Suprapubic skin (tissue), 4 donors: ENCODE data around the gene CAPZB. TPM values are rescaled to one million over a fixed set of nuclear protein-coding genes. Genes with fewer than 3 reads are reported as not detected.

Experiments used
- DNase-seq, 2 donors: peaks; one replicate each; pipeline ENCODE4 v3.0.0-alpha.2; 2019; ENCODE audit warnings: low spot score in 2 of 2
- H3K27ac ChIP-seq: fragments of 200-600 bp; sonication (generic); one replicate; pipeline ENCODE4 v1.5.1; 2019
- H3K27me3 ChIP-seq: fragments of 200-600 bp; sonication (generic); one replicate; pipeline ENCODE4 v1.5.1; 2019
- H3K36me3 ChIP-seq: fragments of 200-600 bp; sonication (generic); one replicate; pipeline ENCODE4 v1.5.1; 2019
- H3K4me1 ChIP-seq: fragments of 200-600 bp; sonication (generic); one replicate; pipeline ENCODE4 v1.5.1; 2019
- H3K4me3 ChIP-seq: fragments of 200-600 bp; sonication (generic); one replicate; pipeline ENCODE4 v1.5.1; 2019; ENCODE audit warnings: mild to moderate bottlenecking
- H3K9me3 ChIP-seq: fragments of 200-600 bp; sonication (generic); one replicate; pipeline ENCODE4 v1.5.1; 2019
- CTCF ChIP-seq, 2 donors: fragments of 200-600 bp in 1 of 2; fragments of 450-650 bp in 1 of 2; sonication (generic) in 1 of 2; IDR thresholded peaks; one replicate each; pipeline ENCODE4 v1.5.1; 2016 to 2019; ENCODE audit warnings: antibody characterized with exemption in 2 of 2, mild to moderate bottlenecking in 1 of 2, moderate library complexity in 1 of 2
- EP300 ChIP-seq: sonication (generic); formaldehyde crosslinking; IDR thresholded peaks from one replicate; pipeline ENCODE4 v1.6.1; 2017; ENCODE audit warnings: antibody characterized with exemption
- POLR2A ChIP-seq, 2 donors: fragments of 450-650 bp; IDR thresholded peaks; one replicate each; pipeline ENCODE4 v1.6.1; 2017; ENCODE audit warnings: antibody characterized with exemption in 2 of 2, mild to moderate bottlenecking in 2 of 2, moderate library complexity in 2 of 2
- POLR2AphosphoS5 ChIP-seq, 3 donors: sonication (generic); formaldehyde crosslinking; IDR thresholded peaks; one replicate each; pipeline ENCODE4 v1.6.1; 2017; ENCODE audit warnings: antibody characterized with exemption in 3 of 3
- WGBS: methylation state at CpG from one replicate; pipeline ENCODE4 v1.1.5; 2018; 5-methylcytosine and 5-hydroxymethylcytosine counted together
- total RNA-seq, 4 donors: library from RNA; depleted of rRNA; stranded (reverse); fragments of >200 nt; gene quantifications; one replicate each; pipeline ENCODE4 v1.1.0, GENCODE V29; 2016

CAPZB gene
- total RNA-seq, 4 donors from 2014 or later = 101 to 130 (median 126) TPM

GRCh38 chr1:19374926-19375325 lies 110.4 kb downstream of the CAPZB start:
- H3K9me3 ChIP-seq = no peaks in the 10 kb centered on the region
- WGBS = 60% methylated on average over 8 of the region's 8 CpGs
- no peak for DNase-seq
- peaks cover 43% of the 10 kb centered on the region for H3K4me1 ChIP-seq
- peaks cover 70% of the 10 kb centered on the region for H3K36me3 ChIP-seq
- TF ChIP-seq POLR2AphosphoS5 (IDR thresholded peaks at IDR 0.05) (no peak), POLR2A (IDR thresholded peaks at IDR 0.05) (no peak), EP300 (no peak)
- no peak overlapping the region for H3K4me3 ChIP-seq
- H3K27me3 ChIP-seq = no peaks in the 10 kb centered on the region
- H3K27ac ChIP-seq = peak overlapping the region; percentile 75

- TF ChIP-seq CTCF (IDR thresholded peaks at IDR 0.05) (no peak), POLR2A (IDR thresholded peaks at IDR 0.05) (no peak), POLR2AphosphoS5 (IDR thresholded peaks at IDR 0.05) (no peak), EP300 (no peak)
- H3K4me3 ChIP-seq = no peak overlapping the region
- 83% methylated on average over 10 of the region's 14 CpGs for WGBS
- H3K36me3 ChIP-seq = peaks cover 64% of the 10 kb centered on the region
- DNase-seq = no peak
- peak overlapping the region; percentile 75 for H3K27ac ChIP-seq
- H3K27me3 ChIP-seq = no peaks in the 10 kb centered on the region
- peaks cover 50% of the 10 kb centered on the region for H3K4me1 ChIP-seq
- no peaks in the 10 kb centered on the region for H3K9me3 ChIP-seq
Observed at GRCh38 chr1:19374083-19374801, 111.1 kb downstream of the CAPZB start.

- Histone ChIP-seq H3K27me3 (no peaks in the 10 kb centered on the region), H3K36me3 (peaks cover 58% of the 10 kb centered on the region), H3K4me1 (peaks cover 58% of the 10 kb centered on the region), H3K9me3 (no peaks in the 10 kb centered on the region), H3K4me3 (no peak overlapping the region), H3K27ac (peak overlapping the region; percentile 75)
- 73% methylated on average over 15 of the region's 15 CpGs for WGBS
- TF ChIP-seq EP300 (no peak), POLR2A (IDR thresholded peaks at IDR 0.05) (no peak), POLR2AphosphoS5 (IDR thresholded peaks at IDR 0.05) (no peak), CTCF (IDR thresholded peaks at IDR 0.05) (no peak)
- DNase-seq = no peak
Observed at GRCh38 chr1:19373211-19374082, 111.9 kb downstream of the CAPZB start.

- TF ChIP-seq POLR2A (IDR thresholded peaks at IDR 0.05) = no peak
- no peak for TF ChIP-seq CTCF (IDR thresholded peaks at IDR 0.05)
- no peak for TF ChIP-seq EP300
- TF ChIP-seq POLR2AphosphoS5 (IDR thresholded peaks at IDR 0.05) = no peak
- H3K27ac ChIP-seq = peak overlapping the region; percentile 75
- no peak for DNase-seq
- 60% methylated on average over 7 of the region's 7 CpGs for WGBS
- H3K27me3 ChIP-seq = no peaks in the 10 kb centered on the region
- peaks cover 66% of the 10 kb centered on the region for H3K4me1 ChIP-seq
- no peak overlapping the region for H3K4me3 ChIP-seq
- H3K36me3 ChIP-seq = peaks cover 50% of the 10 kb centered on the region
- no peaks in the 10 kb centered on the region for H3K9me3 ChIP-seq
Observed at GRCh38 chr1:19372602-19373001, 112.7 kb downstream of the CAPZB start.

- Histone ChIP-seq H3K4me3 (no peak overlapping the region), H3K9me3 (no peaks in the 10 kb centered on the region), H3K36me3 (peaks cover 47% of the 10 kb centered on the region), H3K27me3 (no peaks in the 10 kb centered on the region), H3K4me1 (peaks cover 71% of the 10 kb centered on the region), H3K27ac (peak overlapping the region; percentile 75)
- WGBS = 85% methylated on average over 3 of the region's 5 CpGs
- no peak for DNase-seq
- no peak for TF ChIP-seq CTCF (IDR thresholded peaks at IDR 0.05)
- TF ChIP-seq POLR2A (IDR thresholded peaks at IDR 0.05) = no peak
- TF ChIP-seq EP300 = no peak
- no peak for TF ChIP-seq POLR2AphosphoS5 (IDR thresholded peaks at IDR 0.05)
Observed at GRCh38 chr1:19372136-19372514, 113.2 kb downstream of the CAPZB start.
